Right ventricle myocardium superior (tissue), 1 donor: ENCODE results near the gene PTPRN2. TPM values are rescaled to one million over a fixed set of nuclear protein-coding genes. Genes with fewer than 3 reads are reported as not detected.

Experiments
- ATAC-seq: fragments of 200-7000 bp; cut with Tn5 transposase; one replicate; pipeline ENCODE4 v1.9.1; 2020; ENCODE audit warnings: mild to moderate bottlenecking; ENCODE audit not compliant: poor library complexity
- DNase-seq: peaks from one replicate; pipeline ENCODE4 v3.0.0-alpha.2; 2020
- intact Hi-C: fragments of 100-400 bp; cut with DNase I; formaldehyde crosslinking; loops from one replicate; pipeline ENCODE4 v1.11.2; 2022
- total RNA-seq: library from RNA; stranded (reverse); fragmentation: NEBNext Ultra II Directional; extraction: Animal tissue kit (Norgen Biotek cat#: 25700); gene quantifications from one replicate; pipeline ENCODE4 v1.2.1, GENCODE V29; 2021
- donor health status: DM: no; HTN: yes; CAD: no; lungs with severe emphysema.

PTPRN2 gene
- total RNA-seq, 1 donor from 2014 or later = 1.2 TPM

- no peak for ATAC-seq
- DNase-seq = no peak
- intact Hi-C loops = no loop called here
These were observed 393.2 kb downstream of the PTPRN2 start for GRCh38 chr7:158194365-158194900.

- DNase-seq (no peak), ATAC-seq (no peak)
- intact Hi-C loops = no loop called here
These were observed 394.2 kb downstream of the PTPRN2 start for GRCh38 chr7:158193446-158193845.

GRCh38 chr7:158192956-158193355 lies 394.7 kb downstream of the PTPRN2 start:
- intact Hi-C loops = no loop called here
- no peak for ATAC-seq

GRCh38 chr7:158192184-158192835 lies 395.3 kb downstream of the PTPRN2 start:
- DNase-seq (no peak), ATAC-seq (no peak)
- intact Hi-C loops = no loop called here

More at GRCh38 chr7:158192956-158193355, 394.7 kb downstream of the PTPRN2 start:
- DNase-seq = no peak

GRCh38 chr7:158191671-158192070 lies 396.0 kb downstream of the PTPRN2 start:
- ATAC-seq (no peak), DNase-seq (no peak)
- intact Hi-C loops = no loop called here

GRCh38 chr7:158190756-158191155 lies 396.9 kb downstream of the PTPRN2 start:
- intact Hi-C loops = no loop called here
- ATAC-seq = no peak
- no peak for DNase-seq

GRCh38 chr7:158188676-158189075 lies 398.9 kb downstream of the PTPRN2 start:
- no peak for DNase-seq
- intact Hi-C loops = no loop called here
- ATAC-seq = no peak

GRCh38 chr7:158187694-158187994 lies 400.0 kb downstream of the PTPRN2 start:
- intact Hi-C loops = no loop called here
- ATAC-seq (no peak), DNase-seq (no peak)

- DNase-seq (no peak), ATAC-seq (no peak)
- intact Hi-C loops = no loop called here
These were observed 400.5 kb downstream of the PTPRN2 start for GRCh38 chr7:158186864-158187693.

- DNase-seq (no peak), ATAC-seq (no peak)
These were observed 401.2 kb downstream of the PTPRN2 start for GRCh38 chr7:158186406-158186805.

GRCh38 chr7:158185653-158186052 lies 402.0 kb downstream of the PTPRN2 start:
- ATAC-seq (no peak), DNase-seq (no peak)
- intact Hi-C loops = no loop called here

More at GRCh38 chr7:158186406-158186805, 401.2 kb downstream of the PTPRN2 start:
- intact Hi-C loops = no loop called here

GRCh38 chr7:158183431-158183830 lies 404.2 kb downstream of the PTPRN2 start:
- DNase-seq = no peak
- no peak for ATAC-seq
- intact Hi-C loops = no loop called here

GRCh38 chr7:158176561-158177173 lies 411.0 kb downstream of the PTPRN2 start:
- DNase-seq (no peak), ATAC-seq (no peak)
- intact Hi-C loops = no loop called here

GRCh38 chr7:158175779-158176178 lies 411.8 kb downstream of the PTPRN2 start:
- intact Hi-C loops = no loop called here
- DNase-seq = no peak
- no peak for ATAC-seq

- ATAC-seq (no peak), DNase-seq (no peak)
- intact Hi-C loops = no loop called here
These were observed 412.7 kb downstream of the PTPRN2 start for GRCh38 chr7:158174947-158175346.

GRCh38 chr7:158167373-158167772 lies 420.2 kb downstream of the PTPRN2 start:
- intact Hi-C loops = no loop called here
- DNase-seq (no peak), ATAC-seq (no peak)

GRCh38 chr7:158166386-158167340 lies 421.0 kb downstream of the PTPRN2 start:
- intact Hi-C loops = no loop called here

GRCh38 chr7:158165711-158166110 lies 421.9 kb downstream of the PTPRN2 start:
- intact Hi-C loops = no loop called here
- ATAC-seq (no peak), DNase-seq (no peak)

More at GRCh38 chr7:158166386-158167340, 421.0 kb downstream of the PTPRN2 start:
- ATAC-seq (no peak), DNase-seq (no peak)
